ENCODE measurements around the gene GMCL2.
A peak's percentile ranks its signal among the peaks of the same experiment; 100 is the strongest.
"Not testable (repeated sequence)": the region's sequence is repeated elsewhere in the genome, so short reads cannot be mapped to it uniquely, and the experiment has no call there.

GMCL2 gene

GRCh38 chr5:178206166-178207101 lies 19.3 kb upstream of the GMCL2 start:
- DNase-seq (ENCODE audit: low spot score), result no peak

GRCh38 chr5:178205749-178206047 lies 18.5 kb upstream of the GMCL2 start:
- no peak for DNase-seq (ENCODE audit: low spot score)

- DNase-seq (ENCODE audit: low spot score), result peak; percentile 93
Observed at GRCh38 chr5:178204935-178205748, 18.0 kb upstream of the GMCL2 start.

- peak; percentile 100 for DNase-seq (ENCODE audit: low spot score)
Observed at GRCh38 chr5:178204182-178204934, 17.2 kb upstream of the GMCL2 start, which contains the start of gene HNRNPAB. Gene HNRNPAB, plus strand, starts transcription at chr5:178204533. Its CDS starts 305 bp downstream, at chr5:178204838.

- DNase-seq (ENCODE audit: low spot score), result no peak
Observed at GRCh38 chr5:178203670-178204181, 16.6 kb upstream of the GMCL2 start.

GRCh38 chr5:178202541-178202940 lies 15.4 kb upstream of the GMCL2 start:
- no peak for DNase-seq (ENCODE audit: low spot score)

- no peak for DNase-seq (ENCODE audit: low spot score)
Observed at GRCh38 chr5:178201927-178202235, 14.7 kb upstream of the GMCL2 start.

GRCh38 chr5:178201221-178201926 lies 14.2 kb upstream of the GMCL2 start:
- DNase-seq (ENCODE audit: low spot score), result no peak

- no peak for DNase-seq (ENCODE audit: low spot score)
Observed at GRCh38 chr5:178199581-178200434, 12.6 kb upstream of the GMCL2 start.

- DNase-seq (ENCODE audit: low spot score), result no peak
Observed at GRCh38 chr5:178198706-178199105, 11.5 kb upstream of the GMCL2 start.

- not testable (repeated sequence) for DNase-seq (ENCODE audit: low spot score)
Observed at GRCh38 chr5:178198151-178198550, 11.0 kb upstream of the GMCL2 start.

- no peak for DNase-seq (ENCODE audit: low spot score)
Observed at GRCh38 chr5:178196986-178197385, 9.8 kb upstream of the GMCL2 start.

- DNase-seq (ENCODE audit: low spot score), result no peak
Observed at GRCh38 chr5:178196281-178196812, 9.2 kb upstream of the GMCL2 start.

GRCh38 chr5:178194026-178194425 lies 6.9 kb upstream of the GMCL2 start:
- DNase-seq (ENCODE audit: low spot score), result no peak

GRCh38 chr5:178193251-178193809 lies 6.2 kb upstream of the GMCL2 start:
- DNase-seq (ENCODE audit: low spot score), result no peak

- DNase-seq (ENCODE audit: low spot score), result no peak
Observed at GRCh38 chr5:178192787-178193186, 5.6 kb upstream of the GMCL2 start.

GRCh38 chr5:178192244-178192643 lies 5.1 kb upstream of the GMCL2 start:
- no peak for DNase-seq (ENCODE audit: low spot score)

GRCh38 chr5:178191661-178192060 lies 4.5 kb upstream of the GMCL2 start:
- DNase-seq (ENCODE audit: low spot score), result no peak

- DNase-seq (ENCODE audit: low spot score), result no peak
Observed at GRCh38 chr5:178189433-178189832, 2.3 kb upstream of the GMCL2 start.

- DNase-seq (ENCODE audit: low spot score), result no peak
Observed at GRCh38 chr5:178186427-178186826, 744 bp downstream of the GMCL2 start.

All from hepatic stellate cell (primary cell).